Measurements from ENCODE around the gene ANKLE1. TPM values are rescaled to one million over a fixed set of nuclear protein-coding genes. Genes with fewer than 3 reads are reported as not detected.

The ANKLE1 gene
- total and polyA plus RNA-seq, 2 experiments from 2014 or later: 9.1 to 20.2 TPM

- no peak for TF ChIP-seq ZNF331 (CRISPR knock-in tag; IDR thresholded peaks at IDR 0.05; ENCODE audit: low read depth)
- no peak for TF ChIP-seq EZH2phosphoT487 (IDR thresholded peaks at IDR 0.05; ENCODE audit: unreplicated experiment)
- TF ChIP-seq ZNF462 (CRISPR knock-in tag; IDR thresholded peaks at IDR 0.05): no peak
- TF ChIP-seq POLR2AphosphoS5 (IDR thresholded peaks at IDR 0.05; ENCODE audit: low read depth): no peak
- no peak for TF ChIP-seq CREB1 (CRISPR knock-in tag; IDR thresholded peaks at IDR 0.05; ENCODE audit: low read depth)
Measured at GRCh38 chr19:17312189-17313113, 30.8 kb downstream of the ANKLE1 start (continued).

GRCh38 chr19:17314007-17314593 lies 32.4 kb downstream of the ANKLE1 start:
- peaks cover 18% of the 10 kb centered on the region for H3K27me3 Mint-ChIP-seq (ENCODE audit: insufficient read depth, low read depth, poor library complexity)
- no peaks in the 10 kb centered on the region for H3K27me3 ChIP-seq (ENCODE audit: insufficient read depth)
- peaks cover 12% of the 10 kb centered on the region for H3K4me1 Mint-ChIP-seq
- no peaks in the 10 kb centered on the region for H3K9me2 ChIP-seq (ENCODE audit: insufficient read depth)
- H3K27ac Mint-ChIP-seq: no peak overlapping the region
- H3K4me2 ChIP-seq: no peak overlapping the region
- H3K36me3 Mint-ChIP-seq (ENCODE audit: low read depth): peaks cover 39% of the 10 kb centered on the region
- H3K4me1 ChIP-seq (ENCODE audit: insufficient read depth): peaks cover 9% of the 10 kb centered on the region
- ATAC-seq: no peak
- H2AFZ ChIP-seq: no peak overlapping the region
- no peak overlapping the region for H3K4me3 ChIP-seq
- no peak overlapping the region for H3K4me3 Mint-ChIP-seq
- peaks cover 8% of the 10 kb centered on the region; the same call in 1 of the 2 replicates for H3F3A ChIP-seq (replicated peaks; ENCODE audit: low read depth)
- H3K9me3 Mint-ChIP-seq: no peaks in the 10 kb centered on the region; the same call in 2 of the 3 replicates
- no peak for DNase-seq (ENCODE audit: low spot score)
- H3K79me2 ChIP-seq (replicated peaks; ENCODE audit: insufficient read depth): peaks cover 25% of the 10 kb centered on the region
- H3K27ac ChIP-seq (ENCODE audit: low read depth): no peak overlapping the region
- peaks cover 16% of the 10 kb centered on the region for H4K20me1 ChIP-seq (replicated peaks; ENCODE audit: insufficient read depth)
- peaks cover 10% of the 10 kb centered on the region; the same call in 1 of the 2 replicates for H3K36me3 ChIP-seq (ENCODE audit: insufficient read depth)
- TF ChIP-seq EZH2phosphoT487 (IDR thresholded peaks at IDR 0.05; ENCODE audit: unreplicated experiment) (no peak), CREB1 (CRISPR knock-in tag; IDR thresholded peaks at IDR 0.05; ENCODE audit: low read depth) (no peak), CTCF (conservative IDR thresholded peaks at IDR 0.05; ENCODE audit: low read depth in 2 of 2) (no peak), ZNF331 (CRISPR knock-in tag; IDR thresholded peaks at IDR 0.05; ENCODE audit: low read depth) (no peak), JUNB (IDR thresholded peaks at IDR 0.05; ENCODE audit: unreplicated experiment) (no peak), REST (IDR thresholded peaks at IDR 0.05; ENCODE audit: unreplicated experiment) (no peak), ZNF114 (CRISPR knock-in tag; IDR thresholded peaks at IDR 0.05) (no peak), ETS1 (IDR thresholded peaks at IDR 0.05) (no peak)

All from GM23338 (cell line).